ENCODE measurements around the gene R3HDM1.
A peak's percentile ranks its signal among the peaks of the same experiment; 100 is the strongest.
"Not testable (repeated sequence)": the region's sequence is repeated elsewhere in the genome, so short reads cannot be mapped to it uniquely, and the experiment has no call there.

R3HDM1 gene

DNA sequence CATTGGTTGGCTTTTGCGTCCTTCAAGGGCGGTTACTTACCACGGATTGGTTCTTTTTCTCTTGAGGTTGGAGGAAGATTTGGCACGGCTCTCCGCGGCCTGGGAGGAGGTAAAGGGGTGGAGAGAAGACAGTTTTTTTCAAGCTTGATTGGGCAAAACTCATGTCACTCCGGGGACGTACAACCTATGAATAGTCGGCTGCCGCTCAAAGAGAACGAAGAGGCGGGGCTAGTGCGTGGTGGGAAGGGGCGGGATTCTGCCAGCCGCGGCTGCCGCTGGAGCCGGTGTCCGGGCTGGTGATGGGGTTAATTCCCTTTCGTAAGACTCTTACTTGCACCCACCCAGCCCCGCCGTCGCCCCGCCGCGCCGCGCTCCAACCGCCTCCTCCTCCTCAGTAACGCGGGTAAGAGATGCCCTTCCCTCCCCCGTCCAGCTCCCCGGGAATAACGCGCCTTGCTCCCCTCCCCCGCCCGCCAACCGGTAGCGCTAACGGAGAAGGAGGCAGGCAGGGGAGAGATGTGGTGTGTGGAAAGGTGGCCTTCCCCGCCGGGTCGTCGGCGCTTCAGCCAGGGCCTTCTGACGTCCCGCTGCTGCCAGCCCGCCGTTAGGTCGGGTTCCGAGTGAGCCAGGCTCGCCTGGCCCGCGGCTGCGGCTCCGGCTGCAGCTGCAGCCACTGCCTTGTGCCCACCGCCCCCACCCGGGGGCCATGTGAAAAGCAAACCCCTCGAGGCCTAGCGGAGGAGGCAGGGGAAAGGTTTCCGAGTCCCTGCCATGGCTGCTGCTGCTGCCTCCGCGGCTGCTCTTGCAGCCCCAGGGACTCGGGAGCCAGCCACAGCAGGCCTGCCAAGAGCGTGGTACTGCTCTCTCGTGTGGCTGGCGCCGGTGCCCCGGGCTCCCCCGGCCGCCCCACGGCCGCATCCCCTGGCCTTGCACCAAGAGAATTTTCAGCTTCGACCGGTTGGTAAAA, at the start of gene R3HDM1:
Gene R3HDM1, plus strand, starts transcription at position 254 of the 967 bp plus-strand sequence. CDS start 73,362 bp downstream, outside the sequence.
- peak; percentile 90 for DNase-seq

DNA sequence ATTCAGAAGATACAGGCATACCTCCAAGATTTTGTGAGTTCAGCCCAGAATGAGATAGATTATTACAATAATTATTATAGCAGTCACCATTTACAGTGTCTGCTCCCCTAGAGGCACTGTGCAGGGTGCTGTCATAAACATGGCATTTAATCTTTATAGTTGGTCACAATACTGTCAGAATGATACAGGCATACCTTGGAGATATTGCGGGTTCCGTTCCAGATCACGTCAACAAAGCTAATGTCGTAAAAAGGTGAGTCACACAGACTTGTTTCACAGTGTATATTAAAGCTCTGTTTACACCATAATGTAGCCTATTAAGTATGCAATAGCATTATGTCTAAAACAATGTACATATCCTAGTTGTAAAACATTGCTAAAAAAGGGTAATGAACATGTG, 45.8 kb upstream of the R3HDM1 start:
- DNase-seq, result no peak

DNA sequence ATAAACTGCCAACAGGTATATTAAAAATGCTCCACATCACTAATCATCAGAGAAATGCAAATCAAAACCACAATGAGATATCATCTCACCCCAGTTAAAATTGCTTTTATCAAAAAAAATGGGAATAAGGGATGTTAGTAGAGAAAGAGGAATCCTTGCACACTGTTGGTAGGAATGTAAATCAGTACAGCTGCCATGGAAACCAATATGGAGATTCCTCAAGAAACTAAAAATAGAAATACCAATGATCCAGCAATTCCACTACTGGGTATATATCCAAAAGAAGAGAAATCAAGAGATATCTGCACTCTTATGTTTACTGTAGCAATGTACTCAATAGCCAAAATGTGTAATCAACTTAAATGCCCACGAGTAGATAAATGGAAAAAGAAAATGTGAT, 40.9 kb upstream of the R3HDM1 start:
- no peak for DNase-seq

DNA sequence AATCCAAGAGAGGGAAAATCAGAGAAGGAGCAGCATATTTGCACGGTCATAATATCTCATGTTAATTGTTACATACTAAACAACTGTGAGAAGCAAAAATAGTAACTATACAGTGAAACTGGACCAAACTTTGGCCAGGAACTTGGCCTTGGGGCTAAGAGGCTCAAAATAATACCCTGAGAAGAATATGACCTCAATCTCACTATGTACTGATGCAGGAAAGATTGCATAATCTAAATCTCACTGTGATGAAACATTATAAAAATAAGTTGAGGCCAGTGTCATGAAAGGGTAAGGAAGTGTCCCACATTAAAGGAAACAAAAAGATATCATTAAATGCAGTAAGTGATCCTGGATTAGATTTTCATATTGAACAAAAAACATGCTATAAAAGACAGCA, 36.8 kb upstream of the R3HDM1 start:
- no peak for DNase-seq

DNA sequence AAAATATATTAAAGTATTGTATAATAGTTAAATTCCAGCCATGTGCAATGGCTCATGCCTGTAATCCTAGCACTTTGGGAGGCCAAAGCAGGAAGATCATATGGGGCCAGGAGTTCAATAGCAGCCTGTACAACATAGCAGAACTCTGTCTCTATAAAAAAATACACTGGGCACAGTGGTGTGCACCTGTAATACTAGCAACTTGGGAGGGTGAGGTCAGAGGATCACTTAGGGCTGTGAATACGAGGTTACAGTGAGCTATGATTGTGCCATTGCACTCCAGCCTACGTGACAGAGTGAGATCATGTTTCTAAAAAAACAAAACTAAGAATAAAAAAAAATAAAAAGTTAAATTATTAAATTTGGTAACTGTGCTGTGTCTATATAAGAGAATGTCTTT, 36.4 kb upstream of the R3HDM1 start:
- DNase-seq, result no peak

DNA sequence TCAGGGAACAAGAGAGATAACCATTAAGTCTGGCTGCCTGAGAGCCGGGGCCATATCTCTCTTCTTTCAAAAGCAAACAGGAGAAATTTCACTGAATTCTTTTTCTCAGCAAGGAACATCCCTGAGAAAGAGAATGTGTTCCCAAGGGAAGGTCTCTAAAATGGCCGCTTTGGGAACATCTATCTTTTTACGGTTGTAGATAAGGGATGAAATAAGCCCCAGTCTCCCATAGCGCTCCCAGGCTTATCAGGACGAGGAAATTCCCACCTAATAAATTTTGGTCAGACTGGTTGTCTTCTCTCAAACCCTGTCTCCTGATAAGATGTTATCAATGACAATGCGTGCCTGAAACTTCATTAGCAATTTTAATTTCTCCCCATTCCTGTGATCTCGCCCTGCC, 32.7 kb upstream of the R3HDM1 start:
- not testable (repeated sequence) for DNase-seq

DNA sequence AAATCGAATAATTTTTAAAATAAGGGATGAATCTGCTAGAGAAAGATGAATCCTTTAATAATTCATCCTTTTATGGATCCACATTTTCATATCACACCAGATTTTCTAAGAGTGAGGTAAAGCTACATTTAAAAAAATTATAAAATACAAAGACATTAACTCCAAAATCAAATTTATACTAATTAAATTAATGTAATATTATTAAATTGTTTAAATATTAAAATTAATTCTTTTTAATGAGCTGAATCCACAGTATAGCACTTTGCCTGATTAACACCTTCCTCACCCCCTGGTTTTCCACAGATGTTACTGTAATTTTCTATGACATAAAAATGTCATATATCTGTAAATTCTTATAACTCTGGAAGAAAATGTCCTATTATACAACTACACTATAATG, 26.5 kb upstream of the R3HDM1 start:
- DNase-seq, result no peak

DNA sequence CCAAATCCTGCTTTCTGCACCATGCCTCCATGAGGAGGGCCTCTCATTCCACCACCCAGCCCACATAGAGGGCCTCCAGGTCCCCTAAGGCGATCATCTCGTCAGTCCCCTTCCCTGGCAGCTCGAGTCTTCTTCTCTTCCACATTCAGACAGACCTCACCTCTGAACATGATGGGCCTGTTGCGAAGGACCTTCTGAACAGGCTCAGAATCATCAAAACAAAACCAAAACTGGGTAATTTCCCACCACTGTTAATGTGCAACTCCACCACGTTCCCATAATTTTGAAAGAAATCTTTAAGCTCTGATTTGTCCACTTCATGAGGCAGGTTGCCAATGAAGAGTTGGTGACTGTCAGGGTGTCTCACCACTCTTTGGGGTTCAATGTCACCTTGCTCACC, 20.7 kb upstream of the R3HDM1 start:
- no peak for DNase-seq

DNA sequence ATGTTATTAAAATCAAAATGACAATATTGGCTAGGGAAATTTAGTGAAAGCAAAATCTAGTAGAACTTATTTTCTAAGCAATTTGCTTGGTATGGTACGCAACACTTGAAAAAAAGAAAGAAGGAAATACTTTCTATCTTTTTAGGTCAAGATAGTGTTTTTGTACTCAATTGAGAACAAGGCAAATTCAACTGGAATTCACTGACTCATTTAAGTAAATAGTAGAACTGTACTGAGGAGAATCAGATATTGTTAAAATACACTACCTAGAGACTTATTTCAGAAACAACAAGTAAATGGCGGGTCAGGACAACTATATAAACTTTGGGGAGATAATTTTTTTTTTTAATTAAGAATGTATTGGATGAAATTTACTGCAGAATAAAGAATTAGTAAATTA, 19.2 kb upstream of the R3HDM1 start:
- no peak for DNase-seq

DNA sequence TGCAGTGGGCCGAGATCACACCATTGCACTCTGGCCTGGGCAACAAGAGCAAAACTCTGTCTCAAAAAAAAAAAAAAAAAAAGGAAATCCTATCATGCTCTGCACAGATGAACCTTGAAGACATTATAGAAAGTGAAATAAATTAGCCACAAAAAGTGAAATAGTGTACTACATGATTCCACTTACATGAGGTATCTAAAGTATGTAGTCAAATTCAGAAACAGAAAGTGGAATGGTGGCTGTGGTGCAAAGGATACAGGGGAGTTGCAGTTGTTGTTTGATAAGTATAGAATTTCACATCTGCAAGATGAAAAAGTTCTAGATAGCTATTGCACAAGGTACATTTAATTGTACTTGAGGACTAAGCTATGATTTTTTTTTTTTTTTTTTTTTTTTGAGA, 5.5 kb upstream of the R3HDM1 start:
- DNase-seq, result no peak

DNA sequence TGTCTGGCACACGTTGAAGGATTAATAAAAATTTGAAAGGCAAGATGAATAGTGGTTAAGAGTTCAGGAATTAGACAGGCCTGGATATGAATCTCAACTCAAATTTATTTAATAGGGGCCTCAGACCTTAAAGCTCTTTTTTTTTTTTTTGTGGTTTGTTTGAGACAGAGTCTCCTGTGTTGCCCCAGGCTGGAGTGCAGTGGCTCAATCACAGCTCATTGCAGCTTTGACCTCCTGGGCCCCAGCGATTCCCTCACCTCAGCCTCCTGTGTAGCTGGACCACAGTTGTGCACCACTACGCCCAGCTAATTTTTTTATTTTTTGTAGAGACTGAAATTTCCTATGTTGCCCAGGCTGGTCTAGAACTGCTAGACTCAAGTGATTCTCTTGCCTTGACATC, 3.3 kb upstream of the R3HDM1 start:
- no peak for DNase-seq

DNA sequence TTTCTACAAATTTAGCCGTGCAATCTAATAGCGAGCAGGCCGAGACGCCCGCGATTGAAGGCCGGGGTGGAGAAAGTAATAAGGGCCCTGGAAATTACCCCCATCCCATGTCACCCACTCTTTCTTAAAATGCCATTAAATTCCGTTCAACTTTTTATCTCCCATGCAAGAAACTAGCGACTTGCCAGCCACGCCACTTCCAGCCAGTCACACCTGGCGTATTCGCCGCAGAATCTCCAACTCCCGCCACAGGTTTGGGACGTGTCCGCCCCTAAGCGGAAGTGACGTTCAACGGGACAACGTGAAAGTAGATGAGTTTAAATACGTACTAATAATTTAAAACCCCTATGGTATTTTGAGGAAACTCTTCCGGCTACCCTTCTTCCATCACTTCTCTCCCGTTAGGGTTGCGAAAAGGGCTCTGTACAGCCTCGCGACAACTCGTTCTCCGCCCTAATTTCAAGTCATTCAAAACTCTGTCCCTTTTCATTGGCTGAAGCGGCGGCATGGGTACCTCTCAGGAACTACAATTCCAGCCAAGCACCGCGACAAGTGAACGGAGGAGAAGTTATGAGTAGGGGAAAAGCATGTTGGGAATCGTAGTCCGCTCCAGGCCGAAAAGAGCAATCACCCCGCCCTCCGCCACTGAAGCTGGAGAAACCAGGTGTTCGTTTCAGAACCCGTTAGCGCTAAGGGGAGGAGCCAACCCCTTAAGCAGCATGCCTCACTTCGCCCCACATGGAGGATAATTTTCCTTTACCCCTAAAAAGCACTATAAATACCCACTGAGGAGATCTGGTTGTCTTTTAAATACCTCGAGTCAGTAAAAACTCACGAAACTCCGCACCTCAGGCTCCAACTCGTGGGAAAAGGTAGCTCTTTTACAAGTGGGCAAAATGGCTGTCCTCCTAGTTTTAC, 712 bp upstream of the R3HDM1 start, which contains the start of gene ZRANB3:
Gene ZRANB3, minus strand, starts transcription at position 906 of the 918 bp plus-strand sequence.
- DNase-seq, result peak; percentile 90

DNA sequence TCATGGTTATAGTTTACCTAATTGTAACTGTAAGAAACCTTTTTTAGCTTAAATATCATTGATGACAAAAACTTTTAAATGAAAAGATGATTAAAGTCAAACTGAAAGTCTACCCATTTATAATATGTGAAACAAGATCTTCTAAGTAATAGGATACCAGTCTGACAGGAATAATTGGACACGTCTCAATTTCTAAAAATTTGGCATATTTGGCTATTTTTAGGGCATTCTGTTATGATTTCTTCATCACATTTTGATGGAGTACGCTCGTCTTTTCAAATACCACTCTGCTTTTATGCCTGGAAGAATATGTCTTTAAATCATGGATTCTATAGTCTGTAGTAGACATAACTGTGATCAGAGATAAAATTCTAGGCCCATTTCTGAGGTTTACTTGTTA, 1.3 kb downstream of the R3HDM1 start:
- no peak for DNase-seq

DNA sequence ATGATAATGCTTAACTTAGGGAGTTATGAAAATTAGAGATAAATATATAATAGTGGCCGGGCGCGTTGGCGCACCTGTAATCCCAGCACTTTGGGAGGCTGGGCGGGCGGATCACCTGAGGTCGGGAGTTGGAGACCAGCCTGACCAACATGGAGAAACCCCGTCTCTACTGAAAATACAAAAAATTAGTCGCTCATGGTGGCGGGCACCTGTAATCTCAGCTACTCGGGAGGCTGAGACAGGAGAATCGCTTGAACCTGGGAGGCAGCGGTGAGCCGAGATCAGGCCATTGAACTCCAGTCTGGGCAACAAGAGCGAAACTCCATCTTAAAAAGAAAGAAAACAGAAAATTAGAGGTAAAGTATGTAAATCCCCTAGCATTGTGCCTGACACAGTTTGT, 2.3 kb downstream of the R3HDM1 start:
- not testable (repeated sequence) for DNase-seq

DNA sequence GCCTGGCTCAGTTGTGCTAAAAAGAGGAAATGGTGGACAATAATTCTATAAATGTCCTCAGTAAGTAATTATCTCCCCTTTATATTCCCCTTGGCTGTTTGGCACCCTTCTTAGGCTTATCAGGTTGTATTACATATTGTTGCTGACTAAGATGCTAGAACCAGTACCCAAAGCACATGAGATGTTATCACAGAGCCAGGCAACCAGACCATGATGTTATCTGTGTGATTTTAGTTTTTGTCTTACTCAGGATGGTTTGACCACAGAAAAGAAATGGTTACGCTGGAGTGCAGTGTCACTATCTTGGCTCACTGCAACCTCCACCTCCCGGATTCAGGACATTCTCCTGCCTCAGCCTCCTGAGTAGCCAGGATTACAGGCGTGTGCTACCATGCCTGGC, 15.2 kb downstream of the R3HDM1 start:
- DNase-seq, result no peak

DNA sequence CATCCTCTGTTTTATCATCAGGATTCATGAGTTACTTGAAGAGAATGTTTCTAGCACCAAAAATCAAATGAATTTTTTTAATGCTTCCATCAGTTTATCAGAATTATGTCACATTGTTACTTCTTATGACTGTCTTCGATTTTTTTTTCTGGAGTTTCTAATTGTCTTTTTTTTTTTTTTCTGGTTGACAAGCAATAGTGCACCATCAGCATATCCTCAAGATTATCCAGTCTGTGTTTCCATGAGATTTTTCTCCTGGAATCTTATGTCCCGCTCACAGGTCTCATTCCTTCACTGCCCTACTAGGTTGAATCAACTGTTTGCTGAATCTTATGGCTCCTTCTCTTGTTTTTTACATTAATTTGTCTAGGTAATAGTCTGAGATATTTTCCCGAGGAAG, 16.0 kb downstream of the R3HDM1 start:
- DNase-seq, result no peak

DNA sequence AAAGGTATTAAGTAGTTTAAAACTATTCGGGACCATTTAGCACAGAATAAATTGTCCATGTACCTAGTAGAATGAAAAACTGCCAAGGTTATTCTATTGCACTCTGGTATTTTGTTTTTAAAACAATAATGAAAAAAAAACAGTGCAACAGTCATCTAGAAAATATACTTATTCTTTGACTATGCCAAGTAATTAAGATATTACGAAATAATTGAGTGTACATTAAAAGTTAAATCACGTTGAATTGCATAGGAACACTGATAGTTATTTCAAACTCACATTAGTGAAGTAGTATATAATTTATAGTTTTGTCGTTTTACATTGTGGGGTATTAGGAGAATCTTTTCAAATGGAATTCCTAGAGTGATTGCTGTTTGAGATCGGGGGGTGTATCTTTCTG, 20.1 kb downstream of the R3HDM1 start:
- no peak for DNase-seq

DNA sequence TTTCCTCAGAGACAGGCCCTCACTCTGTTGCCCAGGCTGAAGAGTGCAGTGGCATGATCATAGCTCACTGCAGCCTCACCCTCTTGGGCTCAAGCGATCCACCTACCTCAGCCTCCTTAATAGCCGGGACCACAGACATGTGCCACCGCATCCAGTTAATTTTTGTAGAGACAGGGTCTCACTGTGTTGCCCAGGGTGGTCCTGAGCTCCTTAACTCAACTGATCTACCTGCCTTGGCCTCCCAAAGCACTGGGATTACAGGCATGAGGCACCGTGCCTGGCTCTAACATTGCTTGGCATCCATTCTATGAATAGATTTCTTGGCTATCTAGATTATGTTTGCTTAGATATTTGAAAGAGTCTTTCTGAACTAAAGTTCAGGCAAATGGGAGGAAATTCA, 21.6 kb downstream of the R3HDM1 start:
- no peak for DNase-seq

DNA sequence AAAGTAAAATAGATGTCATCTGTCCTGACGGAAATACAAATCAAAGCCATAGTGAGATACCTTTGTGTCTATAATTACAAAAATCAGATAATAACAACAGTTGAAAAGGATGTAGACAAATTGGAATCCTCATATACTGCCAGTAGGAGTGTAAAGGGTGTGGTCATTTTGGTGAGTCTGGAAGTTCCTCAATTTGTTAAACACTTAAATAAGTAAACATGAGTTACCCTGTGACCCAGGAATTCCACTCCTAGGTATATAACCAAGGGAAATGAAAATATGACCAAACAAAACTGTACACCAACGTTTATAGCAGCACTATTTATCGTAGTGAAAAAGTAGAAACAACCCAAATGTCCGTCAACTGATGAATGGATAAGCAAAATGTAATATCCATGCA, 24.0 kb downstream of the R3HDM1 start:
- no peak for DNase-seq

DNA sequence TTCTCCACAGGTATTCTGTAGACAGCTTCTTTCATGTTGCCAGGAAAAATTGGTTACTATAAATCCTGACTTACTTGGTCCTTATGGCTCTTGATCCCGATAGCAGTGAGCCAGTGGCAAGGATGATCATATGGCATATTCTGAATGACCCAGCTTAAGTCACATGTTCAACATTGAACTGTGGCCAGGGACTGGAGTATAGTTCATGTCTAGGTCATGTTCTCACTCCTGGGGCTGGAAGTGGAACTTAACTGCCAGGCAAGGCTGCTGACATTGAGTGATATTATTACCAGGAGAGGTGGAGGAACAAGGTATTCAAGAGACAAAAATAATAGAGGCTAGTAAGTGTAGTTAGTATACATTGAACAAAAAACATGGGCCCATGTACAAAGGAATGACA, 26.2 kb downstream of the R3HDM1 start:
- DNase-seq, result no peak

DNA sequence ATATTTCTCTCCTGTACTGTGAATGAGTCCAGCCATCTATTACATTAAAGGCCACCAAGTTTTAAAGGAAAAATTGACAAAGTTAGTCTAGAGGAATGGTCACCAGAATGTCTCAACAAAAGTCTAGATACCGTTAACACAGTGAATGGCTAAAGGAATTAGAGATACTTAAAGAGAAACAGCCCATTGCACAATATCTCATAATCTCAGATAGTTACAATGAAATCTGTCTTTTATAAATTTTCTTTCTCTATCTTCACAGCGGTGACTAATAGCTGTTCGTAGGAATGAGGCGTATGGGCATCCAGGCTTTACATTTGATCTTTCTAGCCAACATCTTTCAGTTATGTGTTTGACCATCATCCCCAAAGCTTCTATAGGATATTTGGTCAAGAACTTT, 30.6 kb downstream of the R3HDM1 start:
- no peak for DNase-seq

DNA sequence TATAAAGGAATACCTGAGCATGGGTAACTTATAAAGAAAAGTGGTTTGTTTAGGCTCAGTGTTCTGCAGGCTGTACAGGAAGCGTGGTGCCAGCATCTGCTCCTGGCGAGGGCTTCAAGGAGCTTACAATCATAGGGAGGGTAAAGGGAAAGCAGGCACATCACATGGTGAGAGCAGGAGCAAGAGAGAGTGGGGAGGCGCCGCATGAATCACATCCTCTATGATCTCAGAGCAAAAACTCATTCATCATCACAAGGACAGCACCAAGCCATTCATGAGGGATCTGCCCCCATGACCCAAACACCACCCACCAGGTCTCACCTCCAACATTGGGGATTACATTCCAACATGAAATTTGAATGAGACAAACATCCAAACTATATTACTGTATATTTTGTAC, 32.5 kb downstream of the R3HDM1 start:
- no peak for DNase-seq

DNA sequence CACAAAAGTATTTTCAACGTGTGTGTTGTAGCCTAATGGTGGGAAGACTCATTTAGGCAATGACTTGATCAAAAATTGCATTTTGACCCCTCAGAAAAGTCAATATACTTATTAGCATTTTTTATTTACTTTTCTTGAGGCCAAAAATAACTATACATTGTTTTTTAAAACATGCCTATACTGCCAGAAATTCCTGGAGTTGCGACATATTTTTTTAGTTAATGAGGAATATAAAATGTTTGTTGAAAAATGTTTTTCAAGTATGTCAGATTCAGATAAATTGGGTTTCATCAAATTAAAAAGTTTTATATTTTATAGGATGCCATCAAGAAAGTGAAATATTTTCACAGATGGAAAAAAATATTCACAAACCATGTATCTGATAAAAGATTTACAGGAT, 39.6 kb downstream of the R3HDM1 start:
- no peak for DNase-seq

DNA sequence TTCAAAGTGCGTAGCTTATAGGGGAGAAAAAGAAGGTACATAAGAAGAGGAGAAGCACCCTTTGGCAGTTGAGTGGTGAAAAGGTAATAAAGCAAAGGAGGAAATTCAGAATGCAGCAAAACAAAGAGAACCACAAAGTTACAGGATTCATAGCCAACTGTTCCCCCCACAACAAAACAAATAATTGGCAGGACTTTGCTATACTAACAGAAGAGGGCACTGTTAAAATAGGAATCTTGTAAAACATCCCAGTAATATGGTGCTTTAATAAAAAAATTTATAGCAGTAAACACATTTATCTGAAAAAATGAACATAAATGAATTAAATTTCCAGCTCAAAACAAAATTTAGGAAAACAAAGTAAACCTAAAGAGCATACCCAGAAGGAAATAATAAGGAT, 42.3 kb downstream of the R3HDM1 start:
- no peak for DNase-seq

Measured in SHP77 treated with DMSO at 0.1 percent for 48 hours (cell line).